Astrocyte (in vitro differentiated cells and primary cell): ENCODE results near the gene SMYD4. TPM values are rescaled to one million over a fixed set of nuclear protein-coding genes. Genes with fewer than 3 reads are reported as not detected.

Experiments used
- DNase-seq: peaks from one replicate; pipeline ENCODE4 v3.0.0-alpha.2; 2010; ENCODE audit warnings: low read depth
- FAIRE-seq: peaks from 2 replicates; lab custom pipeline; 2011; peaks lifted over from hg19 to GRCh38; lab: Jason Lieb, UNC
- H2AFZ ChIP-seq: 2 replicates; pipeline ENCODE4 v1.6.0; 2012; ENCODE audit warnings: low read depth, low read length, inconsistent platforms
- H3K27ac ChIP-seq: 2 replicates; pipeline ENCODE4 v1.5.1; 2011; ENCODE audit warnings: low read depth, low read length, inconsistent platforms
- H3K27me3 ChIP-seq: 2 replicates; pipeline ENCODE4 v1.6.0; 2011; ENCODE audit warnings: low read length, inconsistent platforms; ENCODE audit not compliant: insufficient read depth
- H3K36me3 ChIP-seq: 2 replicates; pipeline ENCODE4 v1.5.1; 2011; ENCODE audit warnings: low read length, inconsistent platforms; ENCODE audit not compliant: insufficient read depth
- H3K4me1 ChIP-seq: 2 replicates; pipeline ENCODE4 v1.5.1; 2011; ENCODE audit warnings: low read length, inconsistent platforms; ENCODE audit not compliant: insufficient read depth
- H3K4me2 ChIP-seq: 2 replicates; pipeline ENCODE4 v1.6.0; 2012; ENCODE audit warnings: low read length, inconsistent platforms
- H3K4me3 ChIP-seq: 2 replicates; pipeline ENCODE4 v1.5.1; 2011; ENCODE audit warnings: low read depth, mild to moderate bottlenecking, low read length, inconsistent platforms; ENCODE audit not compliant: insufficient read depth
- H3K79me2 ChIP-seq: 2 replicates; pipeline ENCODE4 v1.6.0; 2012; ENCODE audit warnings: mild to moderate bottlenecking, low read length, inconsistent platforms; ENCODE audit not compliant: insufficient read depth
- H3K9ac ChIP-seq: 2 replicates; pipeline ENCODE4 v1.6.0; 2012; ENCODE audit warnings: mild to moderate bottlenecking, low read length, inconsistent platforms
- H3K9me3 ChIP-seq: 2 replicates; pipeline ENCODE4 v1.5.1; 2012; ENCODE audit warnings: low read depth, mild to moderate bottlenecking, low read length, inconsistent platforms; ENCODE audit not compliant: insufficient read depth
- H4K20me1 ChIP-seq: 2 replicates; pipeline ENCODE4 v1.6.0; 2012; ENCODE audit warnings: low read length, inconsistent platforms; ENCODE audit not compliant: insufficient read depth
- H3K27ac Mint-ChIP-seq: one replicate; pipeline ENCODE4 v1.8.0; 2021; ENCODE audit warnings: mild to moderate bottlenecking, mixed read lengths; ENCODE audit not compliant: unreplicated experiment
- H3K27me3 Mint-ChIP-seq: one replicate; pipeline ENCODE4 v1.8.0; 2021; ENCODE audit warnings: low read depth, mixed read lengths; ENCODE audit not compliant: unreplicated experiment
- H3K36me3 Mint-ChIP-seq: one replicate; pipeline ENCODE4 v1.8.0; 2021; ENCODE audit warnings: low read depth, mixed read lengths; ENCODE audit not compliant: unreplicated experiment
- H3K4me1 Mint-ChIP-seq: one replicate; pipeline ENCODE4 v1.8.0; 2021; ENCODE audit warnings: low read depth, mixed read lengths; ENCODE audit not compliant: unreplicated experiment
- H3K4me3 Mint-ChIP-seq: one replicate; pipeline ENCODE4 v1.8.0; 2021; ENCODE audit warnings: mild to moderate bottlenecking, moderate library complexity, mixed read lengths; ENCODE audit not compliant: unreplicated experiment
- H3K9me3 Mint-ChIP-seq: one replicate; pipeline ENCODE4 v1.8.0; 2021; ENCODE audit warnings: mild to moderate bottlenecking, mixed read lengths; ENCODE audit not compliant: unreplicated experiment
- EZH2 ChIP-seq: IDR thresholded peaks from 2 replicates; pipeline ENCODE4 v1.6.1; 2012; ENCODE audit warnings: mild to moderate bottlenecking, low read length, inconsistent platforms; ENCODE audit not compliant: insufficient read depth
- total RNA-seq: library from RNA; stranded (reverse); gene quantifications from 2 replicates; pipeline ENCODE4 v1.2.1, GENCODE V29; 2021
- TF ChIP-seq, protein P1 (sequence below): IDR thresholded peaks from 2 replicates; pipeline ENCODE4 v1.5.1; 2011; ENCODE audit warnings: low read depth, mild to moderate bottlenecking, inconsistent platforms, low read length, moderate library complexity; ENCODE audit not compliant: insufficient read depth

Gene SMYD4
- total RNA-seq, 1 donor from 2014 or later, result 10.7 TPM

DNA sequence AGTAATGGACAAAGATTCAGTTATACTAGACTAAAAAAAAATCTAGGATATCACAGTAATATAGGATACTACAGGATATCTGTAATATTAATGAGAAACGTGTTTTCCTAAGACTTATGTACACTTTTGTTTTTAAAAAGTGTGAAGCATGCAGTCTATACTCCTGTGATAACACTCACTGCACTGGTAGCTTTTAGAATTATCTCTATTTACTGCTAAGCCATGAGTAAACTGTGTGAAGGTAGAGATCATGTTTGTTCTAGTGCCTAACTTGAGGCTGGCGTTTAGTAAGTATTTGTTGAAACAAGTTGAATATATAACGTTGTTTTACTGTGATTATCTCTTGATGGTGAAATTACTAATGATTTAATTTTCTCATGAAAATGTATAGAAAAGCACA, 24.0 kb upstream of the SMYD4 start:
- Histone ChIP-seq H3K36me3 (peaks cover 20% of the 10 kb centered on the region), H3K4me1 (no peaks in the 10 kb centered on the region), H3K9me3 (no peaks in the 10 kb centered on the region), H2AFZ (no peak overlapping the region), H3K79me2 (no peaks in the 10 kb centered on the region), H3K4me3 (no peak overlapping the region), H3K4me2 (no peak overlapping the region), H3K27ac (no peak overlapping the region), H3K27me3 (no peaks in the 10 kb centered on the region), H3K9ac (no peak overlapping the region), H4K20me1 (no peaks in the 10 kb centered on the region)
- DNase-seq, result no peak
- Mint-ChIP-seq H3K9me3 (no peaks in the 10 kb centered on the region), H3K4me3 (no peak overlapping the region), H3K4me1 (no peaks in the 10 kb centered on the region), H3K36me3 (peaks cover 6% of the 10 kb centered on the region), H3K27me3 (no peaks in the 10 kb centered on the region), H3K27ac (no peak overlapping the region)
- TF ChIP-seq, protein P1, sequence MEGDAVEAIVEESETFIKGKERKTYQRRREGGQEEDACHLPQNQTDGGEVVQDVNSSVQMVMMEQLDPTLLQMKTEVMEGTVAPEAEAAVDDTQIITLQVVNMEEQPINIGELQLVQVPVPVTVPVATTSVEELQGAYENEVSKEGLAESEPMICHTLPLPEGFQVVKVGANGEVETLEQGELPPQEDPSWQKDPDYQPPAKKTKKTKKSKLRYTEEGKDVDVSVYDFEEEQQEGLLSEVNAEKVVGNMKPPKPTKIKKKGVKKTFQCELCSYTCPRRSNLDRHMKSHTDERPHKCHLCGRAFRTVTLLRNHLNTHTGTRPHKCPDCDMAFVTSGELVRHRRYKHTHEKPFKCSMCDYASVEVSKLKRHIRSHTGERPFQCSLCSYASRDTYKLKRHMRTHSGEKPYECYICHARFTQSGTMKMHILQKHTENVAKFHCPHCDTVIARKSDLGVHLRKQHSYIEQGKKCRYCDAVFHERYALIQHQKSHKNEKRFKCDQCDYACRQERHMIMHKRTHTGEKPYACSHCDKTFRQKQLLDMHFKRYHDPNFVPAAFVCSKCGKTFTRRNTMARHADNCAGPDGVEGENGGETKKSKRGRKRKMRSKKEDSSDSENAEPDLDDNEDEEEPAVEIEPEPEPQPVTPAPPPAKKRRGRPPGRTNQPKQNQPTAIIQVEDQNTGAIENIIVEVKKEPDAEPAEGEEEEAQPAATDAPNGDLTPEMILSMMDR, result no peak
- TF ChIP-seq EZH2, result no peak
- no peak for FAIRE-seq

DNA sequence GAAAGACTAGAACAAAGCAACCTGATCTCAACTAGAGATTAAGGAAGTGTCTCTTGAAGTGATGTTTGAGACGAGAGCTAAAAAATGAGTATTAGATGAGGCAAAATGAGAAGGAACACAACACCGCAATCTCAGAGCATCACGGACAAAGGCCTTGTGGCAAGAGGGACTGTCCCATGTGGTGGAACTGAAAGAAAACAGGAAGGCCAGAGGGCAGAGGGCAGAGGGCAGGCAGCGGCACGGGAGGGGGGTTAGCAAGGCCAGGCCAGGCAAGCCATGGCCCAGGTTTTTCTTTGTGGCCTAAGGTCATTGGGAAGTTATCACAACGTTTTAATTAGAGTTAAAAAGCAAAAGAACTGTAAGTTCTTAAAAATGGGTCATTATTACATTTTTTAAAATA, 22.6 kb upstream of the SMYD4 start:
- Mint-ChIP-seq H3K4me3 (no peak overlapping the region), H3K36me3 (peaks cover 6% of the 10 kb centered on the region), H3K27me3 (no peaks in the 10 kb centered on the region), H3K9me3 (no peaks in the 10 kb centered on the region), H3K27ac (no peak overlapping the region), H3K4me1 (no peaks in the 10 kb centered on the region)
- DNase-seq (no peak), FAIRE-seq (no peak)
- no peak overlapping the region for H2AFZ ChIP-seq
- H3K79me2 ChIP-seq, result no peaks in the 10 kb centered on the region
- peaks cover 20% of the 10 kb centered on the region for H3K36me3 ChIP-seq
- no peak overlapping the region for H3K4me2 ChIP-seq
- H3K27me3 ChIP-seq, result no peaks in the 10 kb centered on the region
- no peaks in the 10 kb centered on the region for H4K20me1 ChIP-seq
- H3K4me1 ChIP-seq, result no peaks in the 10 kb centered on the region
- TF ChIP-seq, protein P1, result no peak
- TF ChIP-seq EZH2, result no peak
- no peak overlapping the region for H3K9ac ChIP-seq
- no peak overlapping the region for H3K4me3 ChIP-seq
- no peak overlapping the region for H3K27ac ChIP-seq
- H3K9me3 ChIP-seq, result no peaks in the 10 kb centered on the region

DNA sequence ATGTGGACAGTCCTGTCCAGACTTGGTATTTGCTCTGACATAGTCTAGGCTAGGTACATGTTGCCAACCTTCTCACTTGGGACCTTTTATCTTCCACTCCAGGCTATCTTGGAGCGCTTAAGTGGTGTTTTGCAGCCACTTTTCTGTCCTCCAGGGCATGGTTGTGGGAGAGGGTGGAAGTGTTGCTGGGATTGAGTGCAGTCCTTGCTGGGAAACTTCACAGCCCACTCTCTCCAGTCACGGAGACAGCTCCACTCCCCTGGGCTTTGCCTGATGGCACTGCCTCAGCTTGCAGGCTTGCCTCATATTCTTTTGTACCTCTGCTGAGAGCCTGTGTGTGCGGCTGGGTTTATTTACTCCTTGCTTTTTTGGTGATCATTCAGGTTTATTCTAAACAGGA, 17.5 kb upstream of the SMYD4 start:
- Histone ChIP-seq H3K27me3 (no peaks in the 10 kb centered on the region), H3K4me3 (no peak overlapping the region), H3K27ac (no peak overlapping the region), H3K4me1 (no peaks in the 10 kb centered on the region), H3K4me2 (no peak overlapping the region), H3K9me3 (no peaks in the 10 kb centered on the region), H3K36me3 (peaks cover 11% of the 10 kb centered on the region), H3K9ac (no peak overlapping the region), H4K20me1 (no peaks in the 10 kb centered on the region), H3K79me2 (no peaks in the 10 kb centered on the region), H2AFZ (no peak overlapping the region)
- TF ChIP-seq, protein P1, result no peak
- no peak for TF ChIP-seq EZH2
- no peaks in the 10 kb centered on the region for H3K9me3 Mint-ChIP-seq
- no peak overlapping the region for H3K4me3 Mint-ChIP-seq
- H3K27me3 Mint-ChIP-seq, result no peaks in the 10 kb centered on the region
- no peak for DNase-seq
- peaks cover 1% of the 10 kb centered on the region for H3K36me3 Mint-ChIP-seq
- no peak overlapping the region for H3K27ac Mint-ChIP-seq
- no peak for FAIRE-seq
- no peaks in the 10 kb centered on the region for H3K4me1 Mint-ChIP-seq
